Measurements from ENCODE around the gene EBF4. TPM values are rescaled to one million over a fixed set of nuclear protein-coding genes. Genes with fewer than 3 reads are reported as not detected.

EBF4 gene
- total RNA-seq, 1 donor from 2014 or later = 8.9 TPM

DNA sequence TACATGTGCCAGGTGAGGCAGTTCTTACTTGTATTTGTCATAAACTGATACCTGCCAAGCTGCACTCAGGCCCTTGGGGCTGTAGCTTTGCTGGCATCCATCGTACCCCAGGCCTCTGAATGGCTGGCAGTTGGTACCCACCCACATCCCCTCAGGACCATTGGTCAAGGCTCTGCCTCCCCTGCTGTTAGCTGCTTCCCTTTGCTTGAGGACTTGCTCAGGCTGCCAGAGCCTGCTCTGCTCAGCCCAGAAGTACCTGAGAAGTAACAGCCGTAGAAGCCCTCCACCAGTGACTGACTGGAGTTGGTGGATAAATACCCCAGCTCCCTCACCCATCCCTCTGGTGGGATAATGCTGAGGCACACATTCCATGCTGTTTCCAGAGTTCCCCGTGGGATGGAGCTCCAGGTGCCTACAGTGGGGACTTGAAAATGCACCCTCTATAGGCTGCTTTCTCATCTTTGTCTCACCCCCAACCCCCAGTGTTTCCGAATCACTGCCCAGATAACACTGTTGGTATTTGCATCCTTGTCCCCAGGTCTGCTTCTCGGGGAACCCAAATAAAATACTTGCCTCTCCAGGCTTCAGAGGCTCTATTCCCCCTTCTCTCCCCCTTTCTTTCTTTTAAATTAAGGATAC, 7.3 kb downstream of the EBF4 start:
- DNase-seq (ENCODE audit: low spot score) = peak; percentile 24
- no peak for ATAC-seq

DNA sequence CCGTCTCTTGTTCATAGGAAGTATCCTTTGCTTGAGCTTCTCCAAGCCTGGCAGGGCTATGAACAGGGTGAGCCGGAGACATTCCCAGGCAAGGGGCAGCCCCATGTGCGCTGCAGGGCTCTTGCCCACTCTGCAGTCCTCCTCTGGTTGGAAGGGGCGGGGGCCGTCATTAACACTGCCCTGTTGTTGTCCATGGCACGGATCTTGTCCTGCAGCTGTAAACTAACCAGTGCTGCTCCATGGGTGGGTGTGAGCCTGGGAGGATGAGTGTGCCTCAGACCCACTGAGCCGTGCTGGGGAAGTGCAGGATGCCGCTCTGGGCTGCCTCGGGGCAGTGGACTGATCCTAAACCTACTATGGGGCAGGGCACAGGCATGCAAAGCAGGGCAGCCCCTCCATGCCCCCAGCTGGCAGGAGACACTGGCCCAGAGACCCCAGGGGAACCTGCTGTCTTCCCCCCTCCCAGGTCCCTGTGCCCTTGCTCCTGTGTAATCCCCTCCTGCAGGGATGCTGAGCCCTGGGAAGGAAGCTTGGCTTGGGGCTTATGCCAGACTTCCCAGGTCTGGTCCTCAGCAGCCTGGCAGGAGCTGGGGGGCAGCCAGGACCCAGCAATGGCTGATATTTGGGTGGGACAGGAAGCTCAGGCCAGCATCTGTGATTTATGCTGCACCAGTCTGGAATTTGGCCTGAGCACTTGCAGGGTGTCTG, 8.5 kb downstream of the EBF4 start:
- DNase-seq (ENCODE audit: low spot score) (peak; percentile 26), ATAC-seq (no peak)

DNA sequence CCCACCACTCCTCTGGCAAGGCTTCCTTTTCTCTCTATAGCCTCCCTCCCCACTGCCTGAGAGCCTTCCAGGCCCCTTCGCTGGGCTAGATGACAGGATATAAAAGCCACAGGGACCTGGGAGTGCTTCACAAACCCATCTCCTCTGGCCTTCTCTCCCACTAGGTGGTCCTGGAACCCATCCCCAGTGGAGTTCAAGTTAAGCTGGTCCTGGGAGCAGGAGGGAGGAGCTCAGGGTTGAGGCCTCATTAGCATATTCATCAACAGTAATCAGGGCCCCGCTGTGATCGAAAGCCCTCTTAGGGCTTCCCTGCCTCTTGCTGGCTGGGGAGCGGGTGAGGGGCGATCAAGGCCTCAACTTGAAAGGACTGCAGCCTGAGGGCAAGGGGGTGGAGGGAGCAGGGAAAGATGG, 9.1 kb downstream of the EBF4 start:
- DNase-seq (ENCODE audit: low spot score) (peak; percentile 30), ATAC-seq (no peak)

DNA sequence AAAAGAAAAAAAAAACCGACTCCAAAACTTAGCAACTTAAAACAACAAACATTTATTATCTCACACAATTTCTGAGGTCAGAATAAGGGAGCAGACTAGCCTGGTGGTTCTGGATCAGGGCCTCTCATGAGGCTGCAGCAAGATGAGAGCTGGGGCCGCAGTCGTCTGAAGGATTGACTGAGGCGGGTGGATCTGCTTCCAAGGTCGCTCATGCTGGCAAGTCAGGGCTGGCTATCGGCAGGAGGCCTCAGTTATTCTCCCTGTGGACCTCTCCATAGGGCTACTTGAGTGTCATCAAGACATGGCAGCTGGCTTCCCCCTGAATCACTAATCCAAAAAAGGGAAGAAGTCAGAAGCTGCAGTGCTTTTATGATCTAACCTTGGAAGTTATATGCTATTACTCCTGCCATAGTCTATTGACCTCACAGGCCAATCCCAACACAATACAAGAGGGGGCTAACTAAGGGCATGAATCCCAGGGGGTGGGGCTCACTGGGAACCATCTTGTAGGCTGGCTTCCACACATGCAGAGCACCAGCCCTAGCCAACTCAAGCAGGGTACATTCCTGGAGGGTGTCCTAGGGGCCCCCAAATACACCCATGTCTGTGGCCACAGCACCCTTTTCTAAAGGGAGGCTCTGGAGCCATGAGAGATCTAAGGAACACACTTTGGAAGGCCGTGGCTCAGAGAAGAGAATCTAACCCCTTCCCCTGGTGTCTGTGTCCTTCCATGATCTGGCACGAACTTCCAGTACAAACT, 11.3 kb downstream of the EBF4 start:
- DNase-seq (ENCODE audit: low spot score) (no peak), ATAC-seq (no peak)

DNA sequence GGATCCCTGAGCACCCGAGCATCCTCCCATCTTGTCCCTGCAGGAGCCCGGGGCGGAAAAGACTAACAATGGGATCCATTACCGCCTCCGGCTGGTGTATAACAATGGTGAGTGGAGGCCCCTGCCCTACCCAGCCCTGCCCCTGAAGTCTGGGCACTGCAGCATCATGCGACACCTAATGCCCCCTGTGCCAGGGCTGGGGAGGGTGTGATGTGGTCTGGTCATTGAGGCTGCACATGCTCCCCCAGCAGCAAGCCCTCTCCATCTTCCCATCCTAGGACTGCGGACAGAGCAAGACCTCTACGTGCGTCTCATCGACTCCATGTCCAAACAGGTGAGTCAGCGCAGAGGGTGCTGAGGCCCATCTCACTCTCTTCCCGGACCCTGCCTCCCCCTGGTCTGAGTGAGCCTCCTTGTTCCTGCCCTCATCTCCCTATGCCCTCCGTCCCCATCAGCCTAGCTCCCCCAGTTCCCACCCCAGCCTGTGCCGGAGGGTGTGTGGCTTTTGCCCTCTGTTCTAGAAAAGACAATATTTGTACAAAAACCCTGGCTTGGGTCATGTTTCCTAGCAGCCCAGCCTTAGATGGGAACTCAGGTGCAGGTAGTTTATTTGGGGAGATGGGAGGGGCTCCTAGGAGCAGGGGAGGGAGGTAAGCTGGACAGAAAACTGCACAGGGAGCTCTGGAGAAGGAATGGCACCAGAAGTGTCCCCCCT, 13.5 kb downstream of the EBF4 start:
- ATAC-seq = no peak
- DNase-seq (ENCODE audit: low spot score) = peak; percentile 33

DNA sequence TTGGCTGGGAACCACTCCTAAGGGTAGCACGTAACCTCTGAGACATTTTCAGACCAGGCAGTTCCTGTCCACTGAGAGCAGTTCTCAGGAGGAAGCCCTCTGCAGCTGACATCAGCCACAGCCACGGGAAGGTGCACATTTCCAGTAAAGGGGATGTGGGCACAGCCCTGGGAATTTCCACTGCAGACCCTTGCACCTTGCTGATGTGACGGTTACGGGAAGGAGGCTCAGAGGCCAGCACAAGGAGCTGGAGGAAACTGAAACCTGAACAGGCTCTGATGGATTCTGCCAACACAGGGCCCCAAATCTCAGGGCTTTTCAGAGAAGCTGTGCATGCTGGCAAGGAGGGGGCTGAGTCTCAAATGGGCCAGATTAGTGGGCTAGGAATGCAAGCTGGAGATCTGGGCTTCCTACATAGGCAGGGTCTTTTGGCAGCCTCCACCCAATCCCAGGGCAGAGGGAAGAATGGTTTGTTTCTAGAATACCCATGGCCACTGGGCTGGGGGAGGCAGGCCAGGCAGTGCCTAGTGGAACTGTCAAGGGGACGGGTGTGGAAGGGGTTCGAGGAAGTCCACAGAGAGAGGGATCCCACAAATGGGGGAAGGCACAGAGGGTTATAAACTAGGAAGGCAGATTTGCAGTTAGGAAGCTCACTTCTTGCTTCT, 14.2 kb downstream of the EBF4 start:
- DNase-seq (ENCODE audit: low spot score) (peak; percentile 18), ATAC-seq (no peak)

DNA sequence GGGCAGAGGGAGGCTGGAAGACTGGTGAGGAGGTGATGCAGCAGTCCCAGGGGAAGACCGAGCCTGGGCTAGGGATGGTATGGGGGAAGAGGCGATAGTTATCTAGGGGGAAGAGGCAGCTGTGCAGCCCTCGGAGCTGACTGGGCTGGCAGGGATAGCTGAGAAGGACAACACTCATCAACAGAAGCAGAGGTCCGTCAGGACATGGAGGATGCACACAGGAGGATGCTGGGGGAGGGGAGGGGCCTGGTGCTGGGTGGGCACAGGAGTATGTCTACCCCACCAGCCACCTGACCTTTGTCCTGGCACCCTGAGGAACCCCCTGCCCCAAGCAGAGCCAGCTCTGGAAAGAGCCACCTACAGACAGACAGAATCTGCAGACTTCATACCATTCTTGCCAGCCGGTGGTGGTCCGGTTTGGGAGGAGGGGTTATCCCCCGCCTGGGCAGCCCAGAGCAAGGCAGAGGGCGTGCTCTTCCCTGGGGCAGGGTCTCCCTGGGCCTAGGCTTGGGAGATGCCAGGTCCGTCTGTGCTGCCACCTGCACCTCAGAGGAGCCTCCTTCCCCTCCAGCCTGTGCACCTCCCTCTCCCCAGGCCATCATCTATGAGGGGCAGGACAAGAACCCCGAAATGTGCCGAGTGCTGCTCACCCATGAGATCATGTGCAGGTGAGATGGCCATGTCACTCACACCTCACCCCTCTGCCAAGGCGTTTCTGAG, 14.9 kb downstream of the EBF4 start:
- DNase-seq (ENCODE audit: low spot score) = peak; percentile 28

DNA sequence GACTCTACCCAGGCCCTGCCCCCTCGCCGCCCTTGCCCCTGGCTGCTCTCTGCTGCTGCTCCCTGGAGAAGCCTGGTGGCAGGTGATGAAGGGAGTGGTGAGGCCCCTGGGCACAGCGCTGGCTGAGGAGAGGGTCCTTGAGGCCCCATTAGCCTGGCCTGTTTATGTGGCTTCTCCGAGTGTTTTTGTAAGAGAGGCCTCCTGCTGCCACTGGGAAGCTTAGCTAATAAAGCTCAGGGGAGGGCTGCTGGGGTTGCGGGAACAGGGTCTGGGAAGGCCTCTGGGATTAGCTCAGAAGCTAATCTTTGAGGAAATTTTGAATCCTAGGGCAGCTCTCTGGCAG, 15.5 kb downstream of the EBF4 start:
- DNase-seq (ENCODE audit: low spot score) = peak; percentile 18
- no peak for ATAC-seq

More for the DNA sequence above, 14.9 kb downstream of the EBF4 start:
- no peak for ATAC-seq

DNA sequence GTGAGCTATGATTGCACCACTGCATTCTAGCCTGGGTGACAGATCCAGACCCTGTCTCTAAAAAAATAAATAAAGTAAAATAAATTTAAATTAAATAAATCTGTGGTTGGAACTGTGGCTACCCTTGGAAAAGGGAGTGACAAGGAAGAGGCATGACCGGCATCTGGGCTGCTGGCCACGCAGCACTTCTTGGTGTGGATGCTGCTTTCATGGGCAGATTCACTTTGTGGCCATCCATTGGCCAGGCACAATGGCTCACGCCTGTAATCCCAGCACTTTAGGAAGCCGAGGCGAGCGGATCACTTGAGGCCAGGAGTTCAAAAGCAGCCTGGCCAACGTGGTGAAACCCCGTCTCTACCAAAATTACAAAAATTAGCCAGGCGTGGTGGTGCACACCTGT, 16.1 kb downstream of the EBF4 start:
- DNase-seq (ENCODE audit: low spot score) (peak; percentile 15), ATAC-seq (no peak)

DNA sequence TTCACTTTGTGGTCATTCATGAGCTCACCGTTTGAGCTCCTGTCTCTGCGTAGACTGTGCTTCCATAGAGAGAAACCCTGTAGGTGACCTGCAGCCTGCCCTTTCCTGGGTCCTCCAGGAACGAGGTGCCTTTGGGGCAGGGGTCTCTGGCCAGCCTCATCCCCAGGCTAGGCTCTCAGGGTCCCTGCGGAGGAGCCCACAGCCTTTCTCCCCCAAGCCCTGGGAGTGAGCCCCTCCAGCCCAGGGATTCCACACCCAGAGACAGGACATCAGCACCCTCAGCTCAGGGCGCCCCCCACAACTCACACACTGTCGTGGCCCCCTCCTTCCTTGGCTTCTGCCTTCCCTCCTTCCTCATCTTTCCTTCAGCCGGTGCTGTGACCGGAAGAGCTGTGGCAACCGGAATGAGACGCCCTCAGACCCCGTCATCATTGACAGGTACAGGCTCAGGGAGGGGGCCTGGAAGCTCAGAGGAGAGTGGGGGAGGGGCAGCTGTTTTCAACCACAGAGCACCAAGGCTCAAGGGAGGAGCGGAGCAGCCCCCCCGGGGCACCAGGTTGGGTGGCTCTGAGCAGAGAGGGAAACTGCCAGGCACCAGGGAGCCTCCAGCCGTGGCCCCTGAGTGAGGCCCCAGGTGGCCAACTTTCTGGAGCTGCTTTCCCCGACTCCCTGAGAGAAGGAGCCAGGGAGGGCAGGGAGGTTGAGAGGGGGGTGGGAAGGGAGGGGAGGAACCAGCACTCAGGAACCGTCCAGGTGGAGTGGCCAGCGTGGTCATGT, 16.8 kb downstream of the EBF4 start:
- ATAC-seq (no peak), DNase-seq (ENCODE audit: low spot score) (peak; percentile 32)

DNA sequence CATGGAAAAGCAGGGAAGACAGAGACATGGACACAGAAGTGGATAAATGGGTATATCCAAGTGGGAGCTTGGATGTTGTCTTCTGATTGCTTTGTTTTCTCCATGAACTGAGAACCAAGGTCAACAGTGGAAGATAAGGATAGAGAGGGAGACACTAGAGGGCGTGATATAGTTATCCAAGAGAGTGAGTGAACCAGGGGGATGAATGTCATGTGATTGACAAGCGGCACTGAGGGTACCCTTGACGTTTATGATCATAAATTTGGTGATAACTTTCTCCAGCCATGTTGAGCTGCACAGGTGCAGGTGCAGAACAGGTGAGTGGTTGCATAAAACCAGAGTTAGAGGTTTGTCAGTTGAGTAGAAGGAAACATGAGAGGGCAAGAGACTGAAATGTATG, 20.7 kb downstream of the EBF4 start:
- ATAC-seq (peak; percentile 47), DNase-seq (ENCODE audit: low spot score) (no peak)

DNA sequence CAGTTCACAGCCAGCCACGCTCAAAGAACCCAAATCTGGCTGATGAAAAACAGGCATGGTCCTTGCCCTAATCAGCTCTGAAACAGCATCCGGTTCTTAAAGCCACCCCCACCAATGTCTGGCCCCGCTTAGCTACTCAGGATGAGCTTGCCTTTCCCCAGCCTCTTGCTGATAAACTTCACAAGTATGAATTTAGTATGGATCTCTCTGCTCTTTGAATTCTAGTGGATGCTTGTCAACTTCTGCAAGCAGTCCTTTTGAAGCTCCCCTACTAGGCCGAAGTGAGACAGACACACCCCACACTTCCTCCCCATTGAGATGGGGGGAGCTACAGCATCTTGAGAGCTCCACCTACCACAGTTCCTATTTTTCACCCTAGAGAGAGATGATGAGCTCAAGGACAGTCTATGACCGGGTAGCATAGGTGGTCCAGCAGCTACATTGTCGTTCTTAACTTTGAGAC, 36.7 kb downstream of the EBF4 start:
- no peak for ATAC-seq
- no peak for DNase-seq (ENCODE audit: low spot score)

DNA sequence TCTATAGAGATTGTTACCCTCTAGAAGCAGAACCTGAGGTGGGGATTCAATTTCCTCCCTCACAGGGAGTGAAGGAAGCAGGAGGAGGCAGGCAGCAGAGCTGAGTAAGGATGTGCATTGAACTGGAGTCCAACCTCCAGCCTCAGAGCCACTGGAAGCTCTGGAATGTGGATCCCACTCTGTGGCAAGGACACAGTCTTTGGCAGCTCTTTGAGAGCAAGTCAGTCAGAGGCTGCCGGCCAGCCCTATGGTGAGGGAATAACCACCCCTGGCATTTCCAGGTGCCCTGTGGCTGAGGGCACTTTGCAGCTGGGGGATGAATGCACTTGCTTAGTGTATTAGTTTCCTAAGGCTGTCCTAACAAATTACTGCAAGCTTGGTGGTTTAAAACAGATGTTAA, 37.2 kb downstream of the EBF4 start:
- DNase-seq (ENCODE audit: low spot score) (no peak), ATAC-seq (no peak)

DNA sequence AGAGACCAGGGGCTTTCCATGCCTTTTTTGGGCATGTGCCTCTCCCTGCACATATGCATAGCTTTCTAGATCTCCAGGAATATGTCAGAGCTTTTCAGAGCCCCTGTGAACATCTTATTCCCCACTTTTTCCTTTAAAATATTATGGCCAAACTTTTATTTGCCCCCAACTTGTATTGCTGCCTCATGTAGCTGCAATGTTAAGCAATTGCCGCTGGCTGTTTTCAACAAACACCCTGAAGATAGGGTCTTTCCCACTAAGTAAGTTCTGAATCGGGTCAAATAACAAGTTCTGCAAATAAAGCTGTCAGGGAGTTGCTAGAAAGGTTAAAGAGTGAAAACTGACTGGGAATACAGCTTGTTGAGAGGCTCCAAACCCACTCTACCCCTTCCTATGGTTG, 42.3 kb downstream of the EBF4 start:
- ATAC-seq = no peak
- DNase-seq (ENCODE audit: low spot score) = no peak

DNA sequence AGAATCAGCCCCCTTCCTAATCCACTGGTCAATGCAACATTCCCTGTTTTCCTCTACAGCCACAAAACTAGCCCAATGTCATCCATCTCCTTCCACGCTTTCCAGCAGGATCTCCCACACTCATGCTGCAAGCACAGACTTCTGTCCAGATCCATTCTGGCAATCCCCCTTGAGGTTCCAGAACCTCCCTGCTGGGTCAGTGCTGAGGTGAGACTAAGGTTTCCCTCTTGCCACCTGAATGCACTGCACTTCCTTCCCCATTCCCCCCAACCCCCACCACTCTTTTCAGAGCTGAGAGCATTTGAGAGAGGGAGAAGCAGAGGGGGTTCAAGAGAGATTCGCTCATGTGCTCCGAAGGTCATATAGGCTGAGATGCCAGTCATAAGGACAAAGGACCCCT, 43.9 kb downstream of the EBF4 start:
- DNase-seq (ENCODE audit: low spot score) (no peak), ATAC-seq (no peak)

DNA sequence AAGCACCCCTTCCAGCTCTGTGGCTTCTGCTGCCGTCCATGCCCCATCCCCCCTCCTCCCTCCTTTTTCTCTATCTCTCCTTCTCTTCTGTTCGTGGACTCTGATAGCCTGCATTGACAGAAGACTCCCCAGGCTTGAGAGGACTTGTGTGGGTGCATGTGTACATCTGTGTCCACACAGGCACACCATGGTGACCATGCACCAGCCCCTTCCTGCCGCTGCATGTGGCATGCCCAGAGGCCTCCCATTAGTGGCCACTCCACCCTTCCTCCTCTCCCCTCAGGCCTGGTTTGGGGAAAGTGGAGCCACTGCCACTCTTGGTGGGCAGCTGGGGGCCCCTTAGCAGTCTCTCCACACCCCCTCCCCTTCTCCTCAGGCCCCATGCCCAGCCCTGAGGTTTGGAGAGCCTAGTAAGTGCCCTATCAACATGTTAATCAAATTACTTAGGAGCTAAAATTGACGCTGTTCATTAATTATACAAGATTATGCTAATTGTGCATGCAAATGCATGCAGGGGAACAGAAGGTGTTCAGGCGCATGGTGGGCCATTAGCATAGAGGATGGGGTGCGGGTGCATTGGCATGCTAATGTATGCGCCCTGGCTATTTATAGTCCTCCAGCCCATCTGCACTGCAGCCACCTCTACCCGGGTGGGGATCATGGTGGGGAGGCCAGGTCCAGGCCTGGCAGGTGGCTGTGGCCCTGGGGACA, 45.9 kb downstream of the EBF4 start:
- no peak for DNase-seq (ENCODE audit: low spot score)
- ATAC-seq = no peak

DNA sequence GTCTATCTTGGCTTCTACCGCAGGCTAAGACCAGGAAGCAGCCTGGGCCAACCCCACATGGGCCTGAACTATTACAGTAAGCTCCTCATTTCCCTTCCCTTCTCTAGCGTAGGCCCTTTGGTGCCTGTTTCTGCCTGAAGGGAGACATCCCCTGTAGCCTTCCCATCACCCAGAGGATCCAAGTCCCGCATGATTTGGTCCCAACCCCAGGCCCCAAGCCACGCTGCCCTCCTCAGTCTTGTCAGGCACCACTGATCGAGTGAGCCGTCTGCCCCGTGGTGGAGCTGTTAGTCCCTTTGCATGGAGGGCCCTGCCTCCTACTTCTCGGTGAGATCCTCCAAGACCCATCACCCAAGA, 46.4 kb downstream of the EBF4 start:
- ATAC-seq (no peak), DNase-seq (ENCODE audit: low spot score) (no peak)

DNA sequence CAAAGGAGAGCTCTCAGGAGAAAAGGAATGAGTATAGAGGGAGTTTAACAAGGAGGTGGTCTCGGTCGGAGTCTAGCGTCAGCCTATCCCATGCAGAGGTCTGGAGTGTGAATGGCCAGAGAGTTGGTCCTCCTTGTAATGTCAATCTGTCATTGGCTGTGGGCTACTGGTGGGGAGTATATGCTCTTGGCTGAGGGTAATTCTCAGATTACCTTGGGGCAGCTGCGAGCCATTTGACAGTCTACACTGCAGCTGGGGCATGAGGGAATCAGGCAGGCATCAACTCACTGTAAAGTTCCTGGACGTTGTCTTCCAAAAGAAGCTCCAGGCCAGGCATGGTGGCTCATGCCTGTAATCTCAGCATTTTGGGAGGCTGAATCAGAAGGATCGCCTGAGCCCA, 48.1 kb downstream of the EBF4 start:
- DNase-seq (ENCODE audit: low spot score) (no peak), ATAC-seq (no peak)

DNA sequence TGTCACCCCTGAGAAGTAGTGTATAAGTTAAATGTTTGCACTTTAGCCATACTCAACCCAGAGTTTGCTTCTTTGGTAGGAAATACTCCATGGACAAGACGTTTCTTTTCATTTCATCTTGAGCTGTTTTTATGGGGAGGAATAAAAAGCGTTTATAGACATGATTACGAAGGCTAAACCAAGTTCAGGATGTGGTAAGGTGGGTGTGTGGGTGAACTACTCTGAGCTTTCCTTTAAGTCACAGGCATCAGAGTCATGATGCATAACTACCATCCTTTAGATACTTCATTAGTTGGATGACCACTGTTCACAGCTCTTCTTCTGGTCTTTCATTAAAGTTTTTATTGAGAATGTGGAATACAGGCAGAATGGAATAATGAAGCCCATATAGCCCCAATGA, 48.9 kb downstream of the EBF4 start:
- DNase-seq (ENCODE audit: low spot score) (no peak), ATAC-seq (no peak)
